OCI-LY3 (cell line): ENCODE measurements around the gene NUP210.

ENCODE experiments used
- EZH2phosphoT487 ChIP-seq: fragments of 200-600 bp; shearing (Covaris generic); IDR thresholded peaks from 2 replicates; pipeline ENCODE4 v1.6.1; 2018; ENCODE audit warnings: antibody characterized with exemption, mixed run types, low read depth
- TF ChIP-seq, protein P1 (sequence below): fragments of 200-600, 300-600 bp; sonication (generic); IDR thresholded peaks from 2 replicates; pipeline ENCODE4 v1.5.1; 2014; ENCODE audit warnings: antibody characterized with exemption, low read length, low read depth

GRCh38 chr3:13359916-13360315 lies 60.2 kb downstream of the NUP210 start:
- TF ChIP-seq, protein P1, sequence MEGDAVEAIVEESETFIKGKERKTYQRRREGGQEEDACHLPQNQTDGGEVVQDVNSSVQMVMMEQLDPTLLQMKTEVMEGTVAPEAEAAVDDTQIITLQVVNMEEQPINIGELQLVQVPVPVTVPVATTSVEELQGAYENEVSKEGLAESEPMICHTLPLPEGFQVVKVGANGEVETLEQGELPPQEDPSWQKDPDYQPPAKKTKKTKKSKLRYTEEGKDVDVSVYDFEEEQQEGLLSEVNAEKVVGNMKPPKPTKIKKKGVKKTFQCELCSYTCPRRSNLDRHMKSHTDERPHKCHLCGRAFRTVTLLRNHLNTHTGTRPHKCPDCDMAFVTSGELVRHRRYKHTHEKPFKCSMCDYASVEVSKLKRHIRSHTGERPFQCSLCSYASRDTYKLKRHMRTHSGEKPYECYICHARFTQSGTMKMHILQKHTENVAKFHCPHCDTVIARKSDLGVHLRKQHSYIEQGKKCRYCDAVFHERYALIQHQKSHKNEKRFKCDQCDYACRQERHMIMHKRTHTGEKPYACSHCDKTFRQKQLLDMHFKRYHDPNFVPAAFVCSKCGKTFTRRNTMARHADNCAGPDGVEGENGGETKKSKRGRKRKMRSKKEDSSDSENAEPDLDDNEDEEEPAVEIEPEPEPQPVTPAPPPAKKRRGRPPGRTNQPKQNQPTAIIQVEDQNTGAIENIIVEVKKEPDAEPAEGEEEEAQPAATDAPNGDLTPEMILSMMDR: no peak
- no peak for TF ChIP-seq EZH2phosphoT487
